SU-DHL-6 (cell line): Measurements from ENCODE around the gene ATG3.
A peak's percentile ranks its signal among the peaks of the same experiment; 100 is the strongest.

ENCODE experiments used
- H2AFZ ChIP-seq: fragments of 200-600 bp; sonication (generic); 2 replicates; pipeline ENCODE4 v1.6.1; 2014; ENCODE audit warnings: low read depth, mild to moderate bottlenecking, moderate library complexity, mixed read lengths, antibody characterized with exemption, low read length; ENCODE audit not compliant: severe bottlenecking
- H3F3A ChIP-seq: fragments of 200-600 bp; shearing (Covaris generic); 2 replicates; pipeline ENCODE4 v1.6.0; 2016; ENCODE audit warnings: antibody characterized with exemption, mild to moderate bottlenecking; ENCODE audit not compliant: insufficient read depth
- H3K27ac ChIP-seq: fragments of 200-600 bp; sonication (generic); 2 replicates; pipeline ENCODE4 v1.5.1; 2016; ENCODE audit warnings: low read depth, mild to moderate bottlenecking, low read length, moderate library complexity, mixed read lengths
- H3K27me3 ChIP-seq: fragments of 200-600 bp; sonication (generic), shearing (Covaris generic); 2 replicates; pipeline ENCODE4 v1.6.0; 2014; ENCODE audit warnings: mild to moderate bottlenecking, low read length
- H3K36me3 ChIP-seq: fragments of 200-600 bp; sonication (generic); 2 replicates; pipeline ENCODE4 v1.6.1; 2014; ENCODE audit warnings: mild to moderate bottlenecking, low read length, mixed read lengths
- H3K4me2 ChIP-seq: fragments of 300-600, 200-600 bp; shearing (Covaris generic), sonication (generic); 2 replicates; pipeline ENCODE4 v1.6.0; 2014; ENCODE audit warnings: low read length, low read depth, mild to moderate bottlenecking; ENCODE audit not compliant: poor library complexity, severe bottlenecking
- H3K4me3 ChIP-seq: fragments of 200-600 bp; sonication (generic); 2 replicates; pipeline ENCODE4 v1.5.1; 2014; ENCODE audit warnings: antibody characterized with exemption, low read length, mild to moderate bottlenecking, mixed read lengths; ENCODE audit not compliant: insufficient read depth, poor library complexity, severe bottlenecking
- H3K79me2 ChIP-seq: fragments of 200-600 bp; sonication (generic); 2 replicates; pipeline ENCODE4 v1.6.1; 2014; ENCODE audit warnings: mild to moderate bottlenecking, low read length, moderate library complexity; ENCODE audit not compliant: insufficient read depth
- H3K9ac ChIP-seq: fragments of 200-600 bp; sonication (generic); 2 replicates; pipeline ENCODE4 v1.7.0; 2014; ENCODE audit warnings: mild to moderate bottlenecking, low read length
- H3K9me2 ChIP-seq: fragments of 200-600 bp; sonication (generic); replicated peaks from 2 replicates; pipeline ENCODE4 v1.6.1; 2014; ENCODE audit warnings: low read length; ENCODE audit not compliant: insufficient read depth
- H3K9me3 ChIP-seq: fragments of 200-600 bp; sonication (generic); 2 replicates; pipeline ENCODE4 v1.6.1; 2014; ENCODE audit warnings: low read length, mixed read lengths; ENCODE audit not compliant: insufficient read depth
- H4K20me1 ChIP-seq: fragments of 200-600 bp; sonication (generic); 2 replicates; pipeline ENCODE4 v1.6.1; 2014; ENCODE audit warnings: low read depth, mild to moderate bottlenecking, antibody characterized with exemption, low read length, moderate library complexity, mixed read lengths
- CTCF ChIP-seq: fragments of 200-600 bp; sonication (generic); IDR thresholded peaks from one replicate; pipeline ENCODE4 v1.5.1; 2017; ENCODE audit warnings: antibody characterized with exemption, mild to moderate bottlenecking, low read length, moderate library complexity; ENCODE audit not compliant: insufficient read depth, poor library complexity, severe bottlenecking
- EZH2phosphoT487 ChIP-seq: fragments of 200-600 bp; sonication (generic), shearing (Covaris generic); conservative IDR thresholded peaks from 2 replicates; pipeline ENCODE4 v1.6.1; 2018; ENCODE audit warnings: mild to moderate bottlenecking, antibody characterized with exemption, low read length, moderate library complexity, mixed read lengths

ATG3 gene

GRCh38 chr3:112503304-112503972, 58.3 kb downstream of the ATG3 start:
- Histone ChIP-seq H3K4me2 (no peak overlapping the region), H3K79me2 (no peaks in the 10 kb centered on the region), H3K27me3 (no peaks in the 10 kb centered on the region), H3K9me2 (no peaks in the 10 kb centered on the region), H3K36me3 (no peaks in the 10 kb centered on the region), H4K20me1 (no peaks in the 10 kb centered on the region), H3K27ac (no peak overlapping the region), H2AFZ (no peak overlapping the region), H3K9ac (no peak overlapping the region), H3K4me3 (no peak overlapping the region), H3F3A (no peaks in the 10 kb centered on the region), H3K9me3 (no peaks in the 10 kb centered on the region)
- TF ChIP-seq CTCF (no peak), EZH2phosphoT487 (no peak)

- Histone ChIP-seq H3K4me3 (no peak overlapping the region), H3K9me3 (no peaks in the 10 kb centered on the region), H3K9me2 (no peaks in the 10 kb centered on the region), H4K20me1 (no peaks in the 10 kb centered on the region), H3F3A (no peaks in the 10 kb centered on the region), H3K36me3 (no peaks in the 10 kb centered on the region), H3K4me2 (no peak overlapping the region), H3K79me2 (no peaks in the 10 kb centered on the region), H3K27ac (no peak overlapping the region), H2AFZ (no peak overlapping the region), H3K27me3 (no peaks in the 10 kb centered on the region), H3K9ac (no peak overlapping the region)
- TF ChIP-seq EZH2phosphoT487 (no peak), CTCF (no peak)
Measured at GRCh38 chr3:112500621-112501020, 61.1 kb downstream of the ATG3 start.

- Histone ChIP-seq H3K79me2 (no peaks in the 10 kb centered on the region), H3F3A (no peaks in the 10 kb centered on the region), H3K4me2 (peak within 1 kb of the TSS; percentile 61), H3K27ac (no peak within 1 kb of the TSS), H3K4me3 (peak within 1 kb of the TSS; percentile 50), H3K27me3 (no peaks in the 10 kb centered on the region), H2AFZ (peak within 1 kb of the TSS; percentile 79), H3K9me2 (no peaks in the 10 kb centered on the region), H3K36me3 (no peaks in the 10 kb centered on the region), H3K9me3 (no peaks in the 10 kb centered on the region), H3K9ac (peak within 1 kb of the TSS; percentile 40), H4K20me1 (no peaks in the 10 kb centered on the region)
- TF ChIP-seq CTCF (no peak), EZH2phosphoT487 (no peak)
Measured at GRCh38 chr3:112498914-112499711, 62.6 kb downstream of the ATG3 start, which contains the start of gene BTLA. Gene BTLA (minus strand): TSS chr3:112499472. CDS start chr3:112499358, 114 bp downstream.
